ENCODE results near the gene ITGB8. TPM values are rescaled to one million over a fixed set of nuclear protein-coding genes. Genes with fewer than 3 reads are reported as not detected.

ITGB8 gene
- total and polyA plus RNA-seq, 4 donors: 0.16 to 2.8 (median 0.51) TPM

GRCh38 chr7:20374399-20374798 is 43.7 kb downstream of the ITGB8 start (continued):
- no peak for TF ChIP-seq JUND (IDR thresholded peaks at IDR 0.05)

- no peak overlapping the region for H3K4me3 ChIP-seq (ENCODE audit: low read depth in 1 of 3, low read length in 3 of 3)
- no peaks in the 10 kb centered on the region for H3K27me3 ChIP-seq (ENCODE audit: control insufficient read depth in 4 of 4, insufficient read depth in 4 of 4, low read length in 3 of 4)
- H3K27ac ChIP-seq (ENCODE audit: low read depth in 1 of 2, low read length in 2 of 2): no peak overlapping the region
- no peaks in the 10 kb centered on the region for H3K4me1 ChIP-seq (ENCODE audit: control insufficient read depth in 4 of 4, insufficient read depth in 4 of 4, low read length in 3 of 4)
- TF ChIP-seq ZBTB33 (IDR thresholded peaks at IDR 0.05) (no peak), EGR1 (IDR thresholded peaks at IDR 0.05; ENCODE audit: low read depth in 2 of 2) (no peak), MAX (IDR thresholded peaks at IDR 0.05) (no peak), RXRA (IDR thresholded peaks at IDR 0.05) (no peak), NR2F2 (IDR thresholded peaks at IDR 0.05) (no peak), JUND (IDR thresholded peaks at IDR 0.05) (no peak), CTCF (IDR thresholded peaks at IDR 0.05; ENCODE audit: low read depth, low read length, missing input control) (no peak), HNF4G (IDR thresholded peaks at IDR 0.05) (no peak), GABPA (IDR thresholded peaks at IDR 0.05 in 1 of 2, conservative IDR thresholded peaks at IDR 0.05 in 1 of 2) (no peak), ATF3 (IDR thresholded peaks at IDR 0.05) (no peak), FOXA2 (IDR thresholded peaks at IDR 0.05) (no peak), FOXA1 (IDR thresholded peaks at IDR 0.05) (no peak), HNF4A (conservative IDR thresholded peaks at IDR 0.05) (no peak), REST (IDR thresholded peaks at IDR 0.05) (no peak), TAF1 (conservative IDR thresholded peaks at IDR 0.05) (no peak), RAD21 (IDR thresholded peaks at IDR 0.05) (no peak)
- WGBS: 76% methylated on average over 6 of the region's 6 CpGs
- H3K36me3 ChIP-seq (ENCODE audit: control insufficient read depth in 4 of 4, insufficient read depth in 3 of 4, low read depth in 1 of 4, low read length in 3 of 4): no peaks in the 10 kb centered on the region
- no peak for DNase-seq (ENCODE audit: low spot score)
- no peaks in the 10 kb centered on the region for H3K9me3 ChIP-seq (ENCODE audit: control insufficient read depth in 4 of 4, low read length in 3 of 4)
- H3K9ac ChIP-seq (ENCODE audit: low read depth in 1 of 2, low read length in 2 of 2): no peak overlapping the region
These were observed 46.1 kb downstream of the ITGB8 start for GRCh38 chr7:20376796-20377195.
